Keratinocyte (primary cell): Measurements from ENCODE around the gene MT2A. TPM values are rescaled to one million over a fixed set of nuclear protein-coding genes. Genes with fewer than 3 reads are reported as not detected.
A peak's percentile ranks its signal among the peaks of the same experiment; 100 is the strongest.

ENCODE experiments used
- DNase-seq: peaks from one replicate; pipeline ENCODE4 v3.0.0-alpha.2; 2011; ENCODE audit warnings: low read depth, missing footprints, low spot score
- FAIRE-seq: peaks from 2 replicates; lab custom pipeline; 2011; peaks lifted over from hg19 to GRCh38; lab: Jason Lieb, UNC
- H2AFZ ChIP-seq: 2 replicates; pipeline ENCODE4 v1.6.0; 2012; ENCODE audit warnings: low read length, control low read depth, inconsistent platforms; ENCODE audit not compliant: control insufficient read depth
- H3K27ac ChIP-seq: 2 replicates; pipeline ENCODE4 v1.5.1; 2011; ENCODE audit warnings: low read length; ENCODE audit not compliant: control insufficient read depth, insufficient read depth
- H3K27me3 ChIP-seq: 3 replicates; pipeline ENCODE4 v1.6.0; 2011; ENCODE audit warnings: low read length; ENCODE audit not compliant: control insufficient read depth, insufficient read depth; ENCODE audit errors: extremely low read depth
- H3K36me3 ChIP-seq, 2 experiments: 2 replicates in 1 of 2; 3 replicates in 1 of 2; pipeline ENCODE4 v1.5.1; 2011; ENCODE audit warnings: low read length in 2 of 2, mild to moderate bottlenecking in 1 of 2; ENCODE audit not compliant: control insufficient read depth in 2 of 2, insufficient read depth in 2 of 2; ENCODE audit errors: extremely low read depth in 1 of 2
- H3K4me1 ChIP-seq: 3 replicates; pipeline ENCODE4 v1.5.1; 2011; ENCODE audit warnings: low read length; ENCODE audit not compliant: control insufficient read depth, insufficient read depth; ENCODE audit errors: extremely low read depth
- H3K4me2 ChIP-seq: 3 replicates; pipeline ENCODE4 v1.6.0; 2011; ENCODE audit warnings: low read depth, low read length; ENCODE audit not compliant: control insufficient read depth, insufficient read depth; ENCODE audit errors: extremely low read depth
- H3K4me3 ChIP-seq, 3 experiments: fragments of 200-600 bp in 1 of 3; sonication (generic) in 1 of 3; 2 replicates in 2 of 3; 3 replicates in 1 of 3; pipeline ENCODE4 v1.5.1; 2011 to 2016; ENCODE audit warnings: low read length in 3 of 3, mild to moderate bottlenecking in 3 of 3, control low read depth in 2 of 3, inconsistent platforms in 1 of 3, low read depth in 1 of 3, mixed read lengths in 1 of 3, mixed run types in 1 of 3, moderate library complexity in 1 of 3; ENCODE audit not compliant: control insufficient read depth in 2 of 3, insufficient read depth in 2 of 3; ENCODE audit errors: extremely low read depth in 1 of 3
- H3K79me2 ChIP-seq: 2 replicates; pipeline ENCODE4 v1.6.0; 2012; ENCODE audit warnings: low read length; ENCODE audit not compliant: control insufficient read depth, insufficient read depth
- H3K9ac ChIP-seq: 3 replicates; pipeline ENCODE4 v1.6.0; 2011; ENCODE audit warnings: low read length; ENCODE audit not compliant: control insufficient read depth, insufficient read depth; ENCODE audit errors: extremely low read depth
- H3K9me1 ChIP-seq: 3 replicates; pipeline ENCODE4 v1.6.0; 2011; ENCODE audit warnings: low read length; ENCODE audit not compliant: control insufficient read depth, insufficient read depth; ENCODE audit errors: extremely low read depth
- H3K9me3 ChIP-seq: 2 replicates; pipeline ENCODE4 v1.5.1; 2012; ENCODE audit warnings: low read depth, low read length; ENCODE audit not compliant: control insufficient read depth
- H4K20me1 ChIP-seq: 3 replicates; pipeline ENCODE4 v1.6.0; 2011; ENCODE audit warnings: low read length; ENCODE audit not compliant: control insufficient read depth, insufficient read depth; ENCODE audit errors: extremely low read depth
- CTCF ChIP-seq, 3 experiments: IDR thresholded peaks in 1 of 3; conservative IDR thresholded peaks in 1 of 3; optimal IDR thresholded peaks in 1 of 3; 2 replicates in 2 of 3; 3 replicates in 1 of 3; pipeline versions ENCODE3 to v1.5.1; 2011; ENCODE audit warnings: low read length in 3 of 3, mild to moderate bottlenecking in 3 of 3, moderate library complexity in 2 of 3, control low read depth in 1 of 3, inconsistent platforms in 1 of 3; ENCODE audit not compliant: insufficient read depth in 2 of 3; ENCODE audit errors: extremely low read depth in 1 of 3
- EZH2 ChIP-seq: IDR thresholded peaks from one replicate; pipeline ENCODE4 v1.6.1; 2012; ENCODE audit warnings: inconsistent platforms, mild to moderate bottlenecking, low read length, moderate library complexity
- dilution Hi-C: fragments of 300-500 bp; cut with MboI; formaldehyde crosslinking; loops from one replicate; pipeline ENCODE4 v1.7.0; 2020; ENCODE audit warnings: low sequenced_read_pairs; ENCODE audit not compliant: extremely low pct_ligation_motif_present
- polyA plus RNA-seq, 5 experiments: library from polyadenylated mRNA; depleted of rRNA in 3 of 5; stranded (reverse) in 3 of 5; stranded (forward) in 1 of 5; unstranded in 1 of 5; fragments of >200 nt; gene quantifications; 1 replicate in 1 of 5; 2 replicates in 3 of 5; 3 replicates in 1 of 5; pipeline versions ENCODE4 v1.2.1 to v1.2.3, GENCODE V29; 2011 to 2012; ENCODE audit warnings: missing spikeins in 2 of 5, low read depth in 1 of 5, low replicate concordance in 1 of 5

Gene MT2A
- polyA plus RNA-seq, 1 donor (not counting 4 experiments of a cell fraction or from before 2014, with no cell fraction given), result 990 TPM

GRCh38 chr16:56657555-56658326 lies 49.4 kb downstream of the MT2A start, which contains the start of gene MT1F:
Gene MT1F (plus strand): TSS chr16:56657959. CDS start chr16:56658059, 100 bp downstream.
- DNase-seq (peak; percentile 53), FAIRE-seq (peak; percentile 86)
- H2AFZ ChIP-seq, result peak within 1 kb of the TSS; percentile 81
- H3K36me3 ChIP-seq, result no peaks in the 10 kb centered on the region
- H3K4me1 ChIP-seq, result peaks cover 6% of the 10 kb centered on the region
- peak within 1 kb of the TSS; percentile 43 for H3K9ac ChIP-seq
- no peaks in the 10 kb centered on the region for H3K9me3 ChIP-seq
- peaks cover 19% of the 10 kb centered on the region for H3K27me3 ChIP-seq
- TF ChIP-seq CTCF (optimal IDR thresholded peaks at IDR 0.05 in 1 of 3, IDR thresholded peaks at IDR 0.05 in 1 of 3, conservative IDR thresholded peaks at IDR 0.05 in 1 of 3; ENCODE audit: extremely low read depth in 1 of 3, insufficient read depth in 2 of 3, low read length in 3 of 3) (peak in 1 of 3 experiments; percentile 17), EZH2 (no peak)
- H3K27ac ChIP-seq, result no peak within 1 kb of the TSS
- no peaks in the 10 kb centered on the region for H3K79me2 ChIP-seq
- dilution Hi-C loops, result no loop called here
- no peaks in the 10 kb centered on the region for H3K9me1 ChIP-seq
- peak within 1 kb of the TSS; percentile 79 for H3K4me2 ChIP-seq
- peak within 1 kb of the TSS; percentile 55 to 65 (median 59) for H3K4me3 ChIP-seq
- H4K20me1 ChIP-seq, result no peaks in the 10 kb centered on the region

GRCh38 chr16:56658327-56658875 lies 50.0 kb downstream of the MT2A start:
- Histone ChIP-seq H3K4me2 (peak overlapping the region; percentile 79), H3K27me3 (peaks cover 26% of the 10 kb centered on the region), H3K36me3 (no peaks in the 10 kb centered on the region), H4K20me1 (no peaks in the 10 kb centered on the region), H3K9me3 (no peaks in the 10 kb centered on the region), H3K9me1 (no peaks in the 10 kb centered on the region), H3K4me3 (peak overlapping the region; percentile 55 to 65 (median 59)), H3K27ac (no peak overlapping the region), H3K79me2 (no peaks in the 10 kb centered on the region), H3K4me1 (peaks cover 6% of the 10 kb centered on the region), H3K9ac (peak overlapping the region; percentile 43), H2AFZ (peak overlapping the region; percentile 81)
- no peak for FAIRE-seq
- dilution Hi-C loops, result no loop called here
- DNase-seq, result no peak
- no peak for TF ChIP-seq CTCF (optimal IDR thresholded peaks at IDR 0.05 in 1 of 3, IDR thresholded peaks at IDR 0.05 in 1 of 3, conservative IDR thresholded peaks at IDR 0.05 in 1 of 3; ENCODE audit: extremely low read depth in 1 of 3, insufficient read depth in 2 of 3, low read length in 3 of 3)
- no peak for TF ChIP-seq EZH2

Other genes with a start within 250 kb of the MT2A start
- gene AMFR, start 183.0 kb upstream of the MT2A start, polyA plus RNA-seq, result 36.9 to 62.1 TPM (median 38.3 TPM) in 3 replicates
- gene NUDT21, start 157.3 kb upstream of the MT2A start, polyA plus RNA-seq, result 59.9 to 98.2 TPM (median 81.5 TPM) in 3 replicates
- gene OGFOD1, start 157.0 kb upstream of the MT2A start, polyA plus RNA-seq, result 47.3 to 112 TPM (median 70.5 TPM) in 3 replicates
- gene BBS2, start 88.6 kb upstream of the MT2A start, polyA plus RNA-seq, result 43.5 to 76.1 TPM (median 62.3 TPM) in 3 replicates
- gene MT4, start 43.5 kb upstream of the MT2A start, polyA plus RNA-seq, result 0.77 to 2.1 TPM in 2 of 3 replicates, not detected in the other
- gene MT3, start 19.1 kb upstream of the MT2A start, polyA plus RNA-seq, result not detected in 3 replicates
- gene MT1E, start 17.2 kb downstream of the MT2A start, polyA plus RNA-seq, result 394 to 1,732 TPM (median 404 TPM) in 3 replicates
- gene MT1M, start 24.1 kb downstream of the MT2A start, polyA plus RNA-seq, result 0.20 to 0.74 TPM (median 0.24 TPM) in 3 replicates
- not detected in 3 replicates for gene MT1A, start 30.1 kb downstream of the MT2A start, polyA plus RNA-seq
- gene MT1B, start 43.3 kb downstream of the MT2A start, polyA plus RNA-seq, result not detected in 3 replicates
- gene MT1F, start 49.4 kb downstream of the MT2A start, polyA plus RNA-seq, result 1.5 to 4.1 TPM (median 2.3 TPM) in 3 replicates
- gene MT1G, start 59.5 kb downstream of the MT2A start, polyA plus RNA-seq, result 8.4 to 21.5 TPM (median 9.8 TPM) in 3 replicates
- 0.79 to 4.0 TPM in 2 of 3 replicates, not detected in the other for gene MT1H, start 61.2 kb downstream of the MT2A start, polyA plus RNA-seq
- gene MT1X, start 73.9 kb downstream of the MT2A start, polyA plus RNA-seq, result 58.3 to 466 TPM (median 97.2 TPM) in 3 replicates
- gene NUP93, start 121.5 kb downstream of the MT2A start, polyA plus RNA-seq, result 59.2 to 79.7 TPM (median 74.1 TPM) in 3 replicates